ENCODE results near the gene TUBB2B. TPM values are rescaled to one million over a fixed set of nuclear protein-coding genes. Genes with fewer than 3 reads are reported as not detected.
"Not testable (repeated sequence)": the region's sequence is repeated elsewhere in the genome, so short reads cannot be mapped to it uniquely, and the experiment has no call there.

The TUBB2B gene
- total RNA-seq, 2 donors from 2014 or later, result 2.2 to 2.4 TPM

DNA sequence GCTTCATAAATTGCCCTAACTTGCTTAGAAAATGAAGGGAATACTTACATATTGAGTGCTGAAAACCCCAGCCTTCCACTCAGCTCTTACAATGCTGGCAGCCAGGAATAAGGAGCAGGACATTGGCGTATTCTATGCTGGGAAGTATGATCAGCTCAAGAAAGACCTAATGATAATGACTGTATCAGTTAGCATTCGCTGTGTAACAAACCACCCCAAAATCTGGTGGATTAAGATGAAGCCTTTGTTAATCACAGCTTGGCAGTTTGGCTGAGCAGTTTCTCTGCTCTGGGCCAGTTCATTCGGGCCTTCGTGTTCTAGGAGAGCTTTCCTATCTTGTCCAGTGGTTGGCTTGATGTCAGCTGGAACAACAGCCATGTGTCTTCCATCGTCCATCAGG, 36.7 kb downstream of the TUBB2B start:
- TF ChIP-seq, protein P1, sequence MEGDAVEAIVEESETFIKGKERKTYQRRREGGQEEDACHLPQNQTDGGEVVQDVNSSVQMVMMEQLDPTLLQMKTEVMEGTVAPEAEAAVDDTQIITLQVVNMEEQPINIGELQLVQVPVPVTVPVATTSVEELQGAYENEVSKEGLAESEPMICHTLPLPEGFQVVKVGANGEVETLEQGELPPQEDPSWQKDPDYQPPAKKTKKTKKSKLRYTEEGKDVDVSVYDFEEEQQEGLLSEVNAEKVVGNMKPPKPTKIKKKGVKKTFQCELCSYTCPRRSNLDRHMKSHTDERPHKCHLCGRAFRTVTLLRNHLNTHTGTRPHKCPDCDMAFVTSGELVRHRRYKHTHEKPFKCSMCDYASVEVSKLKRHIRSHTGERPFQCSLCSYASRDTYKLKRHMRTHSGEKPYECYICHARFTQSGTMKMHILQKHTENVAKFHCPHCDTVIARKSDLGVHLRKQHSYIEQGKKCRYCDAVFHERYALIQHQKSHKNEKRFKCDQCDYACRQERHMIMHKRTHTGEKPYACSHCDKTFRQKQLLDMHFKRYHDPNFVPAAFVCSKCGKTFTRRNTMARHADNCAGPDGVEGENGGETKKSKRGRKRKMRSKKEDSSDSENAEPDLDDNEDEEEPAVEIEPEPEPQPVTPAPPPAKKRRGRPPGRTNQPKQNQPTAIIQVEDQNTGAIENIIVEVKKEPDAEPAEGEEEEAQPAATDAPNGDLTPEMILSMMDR (IDR thresholded peaks at IDR 0.05), result no peak
- H3K36me3 ChIP-seq, result no peaks in the 10 kb centered on the region
- no peaks in the 10 kb centered on the region for H3K9me3 ChIP-seq
- no peak overlapping the region for H3K4me3 ChIP-seq
- no peaks in the 10 kb centered on the region for H3K27me3 ChIP-seq
- peaks cover 0 to 9% of the 10 kb centered on the region in 2 donors for H3K4me1 ChIP-seq
- no peak for DNase-seq (ENCODE audit: low spot score)
- H3K27ac ChIP-seq, result no peak overlapping the region

DNA sequence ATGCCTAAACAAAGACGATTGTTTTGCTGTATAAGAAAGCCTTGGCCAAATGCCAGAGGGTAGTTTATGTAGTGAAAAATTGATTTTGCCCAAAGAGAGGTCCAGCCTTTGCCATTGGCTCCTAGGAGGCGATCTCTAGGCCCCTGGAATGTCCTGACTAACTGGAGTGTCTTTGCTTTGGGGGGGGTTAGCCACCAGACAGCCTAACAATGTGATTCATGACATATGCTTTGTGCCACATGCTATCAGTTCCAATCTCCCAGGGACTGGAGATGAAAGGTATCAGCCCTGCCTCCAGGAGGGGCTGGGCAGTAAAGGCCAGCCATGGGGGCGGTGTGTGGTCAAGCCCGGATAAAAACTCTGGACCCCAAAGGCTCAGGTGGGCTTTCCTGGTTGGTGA, 37.4 kb downstream of the TUBB2B start:
- Histone ChIP-seq H3K4me3 (no peak overlapping the region), H3K27ac (no peak overlapping the region), H3K9me3 (no peaks in the 10 kb centered on the region), H3K36me3 (no peaks in the 10 kb centered on the region), H3K4me1 (peaks cover 0 to 8% of the 10 kb centered on the region in 2 donors), H3K27me3 (no peaks in the 10 kb centered on the region)
- no peak for DNase-seq (ENCODE audit: low spot score)
- TF ChIP-seq, protein P1 (IDR thresholded peaks at IDR 0.05), result no peak

DNA sequence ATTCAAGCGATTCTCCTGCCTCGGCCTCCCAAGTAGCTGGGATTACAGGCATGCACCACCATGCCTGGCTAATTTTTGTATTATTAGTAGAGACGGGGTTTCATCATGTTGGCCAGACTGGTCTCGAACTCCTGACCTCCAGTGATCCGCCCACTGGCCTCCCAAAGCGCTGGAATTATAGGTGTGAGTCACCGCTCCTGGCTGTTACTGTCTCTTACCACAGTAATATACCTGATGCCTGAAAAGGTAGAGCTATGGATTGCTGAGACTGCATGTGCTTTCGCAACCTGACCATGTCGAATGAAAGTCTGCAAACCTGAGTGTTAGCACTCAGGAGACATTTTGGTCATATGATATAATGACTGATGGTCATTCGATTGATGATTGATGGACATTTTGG, 38.3 kb downstream of the TUBB2B start:
- not testable (repeated sequence) for H3K4me3 ChIP-seq; H3K4me1 ChIP-seq; H3K36me3 ChIP-seq; DNase-seq (ENCODE audit: low spot score); H3K27me3 ChIP-seq; H3K27ac ChIP-seq; H3K9me3 ChIP-seq

DNA sequence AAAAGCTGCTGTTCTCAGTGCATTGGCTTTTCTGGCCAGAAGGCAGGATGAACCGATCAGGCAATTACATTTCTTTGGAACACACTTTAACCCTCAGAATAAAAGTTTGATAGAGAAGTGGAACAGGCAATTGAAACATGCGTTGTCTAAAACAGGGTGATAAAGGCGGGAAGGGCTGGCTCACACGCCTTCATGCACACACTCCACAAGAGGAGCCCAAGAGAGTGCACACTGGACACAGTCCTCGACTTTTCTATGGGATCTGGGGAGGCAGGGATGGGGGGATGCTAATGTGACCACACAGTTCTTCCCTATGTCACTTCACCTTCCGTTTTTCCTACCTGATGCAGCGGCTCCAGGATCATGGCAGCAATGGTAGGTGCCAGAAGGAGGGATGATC, 39.2 kb downstream of the TUBB2B start:
- DNase-seq (ENCODE audit: low spot score), result no peak
- Histone ChIP-seq H3K36me3 (no peaks in the 10 kb centered on the region), H3K9me3 (no peaks in the 10 kb centered on the region), H3K4me3 (no peak overlapping the region), H3K27me3 (no peaks in the 10 kb centered on the region), H3K27ac (no peak overlapping the region), H3K4me1 (no peaks in the 10 kb centered on the region)
- TF ChIP-seq, protein P1 (IDR thresholded peaks at IDR 0.05), result no peak

DNA sequence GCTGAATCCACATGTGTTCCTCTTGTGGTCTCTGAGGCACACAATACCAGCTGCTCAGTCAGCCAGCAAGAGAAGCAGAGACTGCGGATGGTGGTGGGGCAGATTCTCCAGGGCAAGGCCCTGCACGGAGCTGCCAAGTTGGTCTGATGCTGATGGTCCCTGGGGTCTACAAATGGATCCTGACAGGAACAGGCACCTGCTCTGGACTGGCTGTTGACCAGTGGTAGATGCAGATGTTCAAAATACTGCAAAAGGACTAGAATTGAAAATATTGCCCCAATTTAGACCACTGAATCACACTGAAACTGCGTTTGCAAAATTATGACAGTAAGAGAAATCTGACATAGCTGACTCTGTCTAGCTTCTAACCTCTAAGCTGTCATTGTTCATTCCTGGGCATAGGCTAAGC, 40.5 kb downstream of the TUBB2B start:
- no peak overlapping the region for H3K4me3 ChIP-seq
- no peaks in the 10 kb centered on the region for H3K36me3 ChIP-seq
- no peaks in the 10 kb centered on the region for H3K4me1 ChIP-seq
- no peaks in the 10 kb centered on the region for H3K9me3 ChIP-seq
- no peak for DNase-seq (ENCODE audit: low spot score)
- TF ChIP-seq, protein P1 (IDR thresholded peaks at IDR 0.05), result no peak
- H3K27me3 ChIP-seq, result no peaks in the 10 kb centered on the region
- H3K27ac ChIP-seq, result no peak overlapping the region

DNA sequence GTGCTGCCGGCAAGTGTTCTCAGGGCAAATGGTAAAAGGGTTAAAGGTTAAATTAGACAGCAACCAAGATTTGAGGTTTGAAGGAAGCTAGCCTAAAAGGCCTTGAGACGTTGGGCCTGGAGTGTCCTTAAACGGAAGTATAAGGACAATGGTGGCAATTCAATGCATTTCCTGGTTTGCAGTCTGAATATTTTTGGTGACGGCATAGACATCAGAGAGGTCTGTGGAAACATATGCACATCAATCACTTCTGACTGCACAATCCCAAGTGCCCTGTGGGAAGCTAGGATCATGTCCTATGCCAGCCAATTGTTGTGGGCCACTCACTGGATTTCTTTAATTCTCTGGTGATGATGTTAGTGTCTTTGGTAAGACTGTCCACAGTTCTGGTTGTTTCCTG, 44.4 kb downstream of the TUBB2B start:
- H3K9me3 ChIP-seq, result no peaks in the 10 kb centered on the region
- no peaks in the 10 kb centered on the region for H3K27me3 ChIP-seq
- no peaks in the 10 kb centered on the region for H3K4me1 ChIP-seq
- TF ChIP-seq, protein P1 (IDR thresholded peaks at IDR 0.05), result no peak
- H3K4me3 ChIP-seq, result no peak overlapping the region
- DNase-seq (ENCODE audit: low spot score), result no peak
- no peak overlapping the region for H3K27ac ChIP-seq
- no peaks in the 10 kb centered on the region for H3K36me3 ChIP-seq
